ENCODE results near the gene PCMT1.

DNA sequence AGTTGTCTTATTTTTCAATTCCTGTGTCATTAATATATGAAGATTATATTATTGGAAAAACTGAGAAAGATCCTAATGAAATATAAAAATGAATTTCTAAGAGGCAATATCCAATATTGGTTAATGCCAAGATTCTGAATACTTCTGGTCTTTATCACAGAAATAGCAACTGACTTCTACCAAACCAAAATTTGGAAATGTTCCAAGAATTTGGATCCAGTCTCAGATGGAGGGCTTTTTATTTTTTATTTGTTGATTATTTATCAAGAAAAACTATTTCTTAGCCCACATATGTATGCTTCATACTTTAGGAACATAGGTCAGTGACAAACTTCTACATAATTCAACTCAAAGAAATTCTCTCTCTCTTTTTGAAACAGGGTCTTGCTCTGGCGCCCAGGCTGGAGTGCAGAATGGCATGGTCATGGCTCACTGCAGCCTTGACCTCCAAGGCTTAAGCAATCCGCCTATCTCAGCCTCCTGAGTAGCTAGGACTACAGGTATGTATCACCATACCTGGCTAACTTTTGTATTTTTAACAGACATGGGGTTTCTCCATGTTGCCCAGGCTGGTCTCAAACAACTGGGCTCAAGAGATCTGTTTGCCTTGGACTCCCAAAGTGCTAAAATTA, 16.3 kb upstream of the PCMT1 start:
- TF ChIP-seq, protein P1, sequence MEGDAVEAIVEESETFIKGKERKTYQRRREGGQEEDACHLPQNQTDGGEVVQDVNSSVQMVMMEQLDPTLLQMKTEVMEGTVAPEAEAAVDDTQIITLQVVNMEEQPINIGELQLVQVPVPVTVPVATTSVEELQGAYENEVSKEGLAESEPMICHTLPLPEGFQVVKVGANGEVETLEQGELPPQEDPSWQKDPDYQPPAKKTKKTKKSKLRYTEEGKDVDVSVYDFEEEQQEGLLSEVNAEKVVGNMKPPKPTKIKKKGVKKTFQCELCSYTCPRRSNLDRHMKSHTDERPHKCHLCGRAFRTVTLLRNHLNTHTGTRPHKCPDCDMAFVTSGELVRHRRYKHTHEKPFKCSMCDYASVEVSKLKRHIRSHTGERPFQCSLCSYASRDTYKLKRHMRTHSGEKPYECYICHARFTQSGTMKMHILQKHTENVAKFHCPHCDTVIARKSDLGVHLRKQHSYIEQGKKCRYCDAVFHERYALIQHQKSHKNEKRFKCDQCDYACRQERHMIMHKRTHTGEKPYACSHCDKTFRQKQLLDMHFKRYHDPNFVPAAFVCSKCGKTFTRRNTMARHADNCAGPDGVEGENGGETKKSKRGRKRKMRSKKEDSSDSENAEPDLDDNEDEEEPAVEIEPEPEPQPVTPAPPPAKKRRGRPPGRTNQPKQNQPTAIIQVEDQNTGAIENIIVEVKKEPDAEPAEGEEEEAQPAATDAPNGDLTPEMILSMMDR (conservative IDR thresholded peaks at IDR 0.05; ENCODE audit: low read depth, low read length), result no peak
- TF ChIP-seq EZH2 (IDR thresholded peaks at IDR 0.05; ENCODE audit: borderline replicate concordance, low read depth, low read length, poor library complexity, severe bottlenecking), result no peak

All from A673 (cell line).